Cardiac fibroblast (primary cell): ENCODE results near the gene ZFYVE26.

ENCODE experiments used
- DNase-seq, 2 donors: peaks; one replicate each; pipeline versions ENCODE4 v3.0.0 to v3.0.0-alpha.2; 2010; ENCODE audit warnings: low read depth in 2 of 2
- H3K4me3 ChIP-seq, 2 donors: replicated peaks in 1 of 2; 1 replicate in 1 of 2; 2 replicates in 1 of 2; pipeline ENCODE4 v1.5.1; 2011; ENCODE audit warnings: low read depth in 2 of 2, low read length in 2 of 2, mild to moderate bottlenecking in 2 of 2, moderate library complexity in 1 of 2
- CTCF ChIP-seq: IDR thresholded peaks from one replicate; pipeline ENCODE4 v1.5.1; 2011; ENCODE audit warnings: low read depth, mild to moderate bottlenecking, low read length, inconsistent platforms

ZFYVE26 gene

GRCh38 chr14:67815573-67816225 lies 691 bp downstream of the ZFYVE26 start:
- DNase-seq = peak; percentile 52 to 59
- TF ChIP-seq CTCF = no peak
- peak overlapping the region; percentile 84 to 89 for H3K4me3 ChIP-seq

GRCh38 chr14:67814821-67815220 lies 1.6 kb downstream of the ZFYVE26 start:
- H3K4me3 ChIP-seq = no peak overlapping the region
- no peak for TF ChIP-seq CTCF
- DNase-seq = no peak

GRCh38 chr14:67806246-67806645 lies 10.1 kb downstream of the ZFYVE26 start:
- H3K4me3 ChIP-seq = no peak overlapping the region
- peak in 1 of 2 donors; percentile 28 for DNase-seq
- TF ChIP-seq CTCF = no peak

- no peak for DNase-seq
- no peak overlapping the region for H3K4me3 ChIP-seq
- TF ChIP-seq CTCF = no peak
These were observed 15.6 kb downstream of the ZFYVE26 start for GRCh38 chr14:67800743-67801142.

GRCh38 chr14:67798731-67799130 lies 17.7 kb downstream of the ZFYVE26 start:
- TF ChIP-seq CTCF = no peak
- H3K4me3 ChIP-seq = no peak overlapping the region
- DNase-seq = no peak

GRCh38 chr14:67787673-67788072 lies 28.7 kb downstream of the ZFYVE26 start:
- DNase-seq = no peak
- TF ChIP-seq CTCF = no peak
- H3K4me3 ChIP-seq = no peak overlapping the region
